Loucy (cell line): ENCODE measurements around the gene EXOG.

Experiments used
- H2AFZ ChIP-seq: fragments of 200-600 bp; sonication (generic); 2 replicates; pipeline ENCODE4 v1.6.0; 2016; ENCODE audit warnings: antibody characterized with exemption, mild to moderate bottlenecking, low read length, moderate library complexity
- H3F3A ChIP-seq: fragments of 200-600 bp; 2 replicates; pipeline ENCODE4 v1.6.0; 2016; ENCODE audit warnings: antibody characterized with exemption, low read depth, mild to moderate bottlenecking
- H3K27me3 ChIP-seq: fragments of 200-600 bp; sonication (generic); 2 replicates; pipeline ENCODE4 v1.6.1; 2014; ENCODE audit warnings: low read length, mild to moderate bottlenecking; ENCODE audit not compliant: insufficient read depth, poor library complexity, severe bottlenecking
- H3K36me3 ChIP-seq: fragments of 200-600 bp; sonication (generic); 2 replicates; pipeline ENCODE4 v1.6.1; 2016; ENCODE audit warnings: low read length; ENCODE audit not compliant: insufficient read depth
- H3K4me1 ChIP-seq: fragments of 200-600 bp; sonication (generic); 2 replicates; pipeline ENCODE4 v1.5.1; 2014; ENCODE audit warnings: low read length, mild to moderate bottlenecking; ENCODE audit not compliant: insufficient read depth, poor library complexity, severe bottlenecking
- H3K4me2 ChIP-seq: fragments of 200-600 bp; sonication (generic); 2 replicates; pipeline ENCODE4 v1.6.0; 2014; ENCODE audit warnings: antibody characterized with exemption, low read length, low read depth, mild to moderate bottlenecking; ENCODE audit not compliant: poor library complexity, severe bottlenecking
- H3K4me3 ChIP-seq: fragments of 200-600 bp; sonication (generic); 2 replicates; pipeline ENCODE4 v1.5.1; 2014; ENCODE audit warnings: low read length, mild to moderate bottlenecking, mixed read lengths; ENCODE audit not compliant: poor library complexity, severe bottlenecking
- H3K79me2 ChIP-seq: fragments of 200-600 bp; sonication (generic); 2 replicates; pipeline ENCODE4 v1.6.1; 2014; ENCODE audit warnings: low read length; ENCODE audit not compliant: insufficient read depth
- H3K9ac ChIP-seq: fragments of 200-600 bp; sonication (generic); 2 replicates; pipeline ENCODE4 v1.6.0; 2014; ENCODE audit warnings: mild to moderate bottlenecking, low read depth, low read length, moderate library complexity; ENCODE audit not compliant: poor library complexity, severe bottlenecking
- H3K9me2 ChIP-seq: fragments of 200-600 bp; sonication (generic); replicated peaks from 2 replicates; pipeline ENCODE4 v1.6.1; 2016; ENCODE audit warnings: low read depth, low read length, mixed read lengths
- H3K9me3 ChIP-seq: fragments of 200-600 bp; sonication (generic); 2 replicates; pipeline ENCODE4 v1.6.1; 2014; ENCODE audit warnings: mild to moderate bottlenecking, antibody characterized with exemption, low read length, low read depth; ENCODE audit not compliant: insufficient read depth
- H4K20me1 ChIP-seq: fragments of 200-600 bp; sonication (generic); 2 replicates; pipeline ENCODE4 v1.6.0; 2014; ENCODE audit warnings: antibody characterized with exemption, low read length, mild to moderate bottlenecking; ENCODE audit not compliant: insufficient read depth, poor library complexity, severe bottlenecking
- CTCF ChIP-seq: fragments of 200-600 bp; sonication (generic); conservative IDR thresholded peaks from 2 replicates; pipeline ENCODE4 v1.5.1; 2014; ENCODE audit warnings: mild to moderate bottlenecking, antibody characterized with exemption, low read length
- EZH2phosphoT487 ChIP-seq: fragments of 200-600 bp; IDR thresholded peaks from 2 replicates; pipeline ENCODE4 v1.6.1; 2018; ENCODE audit warnings: antibody characterized with exemption, mild to moderate bottlenecking, moderate library complexity, borderline replicate concordance

Gene EXOG

DNA sequence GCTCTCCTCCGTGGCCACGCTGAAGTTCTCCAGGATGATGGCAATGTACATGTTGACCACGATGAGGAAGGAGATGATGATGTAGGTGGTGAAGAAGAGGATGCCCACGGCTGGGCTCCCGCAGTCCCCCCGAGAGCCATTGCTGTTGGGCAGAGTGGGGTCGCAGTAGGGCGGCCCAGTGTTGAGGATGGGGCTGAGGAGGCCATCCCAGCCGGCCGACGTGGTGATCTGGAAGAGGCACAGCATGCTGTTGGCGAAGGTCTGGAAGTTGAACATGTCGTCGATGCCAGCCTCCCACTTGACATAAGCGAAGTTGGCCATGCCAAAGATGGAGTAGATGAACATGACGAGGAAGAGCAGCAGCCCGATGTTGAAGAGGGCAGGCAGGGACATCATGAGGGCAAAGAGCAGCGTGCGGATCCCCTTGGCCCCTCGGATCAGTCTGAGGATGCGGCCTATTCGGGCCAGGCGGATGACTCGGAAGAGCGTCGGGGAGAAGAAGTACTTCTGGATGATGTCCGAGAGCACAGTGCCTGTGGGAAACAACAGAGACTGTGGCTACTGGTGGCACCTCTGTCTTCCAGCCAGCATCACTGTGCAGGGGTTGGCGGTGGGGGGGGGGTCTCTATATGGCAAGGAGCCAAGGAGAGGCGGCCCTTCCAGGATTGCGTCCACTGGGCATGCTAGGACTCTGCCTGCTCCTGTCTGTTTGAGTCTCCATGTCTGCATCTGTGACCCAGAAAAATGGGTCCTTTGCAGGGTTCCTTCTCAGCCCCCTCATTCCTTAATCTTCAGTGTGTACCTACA, 55.1 kb downstream of the EXOG start:
- H3K27me3 ChIP-seq: no peaks in the 10 kb centered on the region

DNA sequence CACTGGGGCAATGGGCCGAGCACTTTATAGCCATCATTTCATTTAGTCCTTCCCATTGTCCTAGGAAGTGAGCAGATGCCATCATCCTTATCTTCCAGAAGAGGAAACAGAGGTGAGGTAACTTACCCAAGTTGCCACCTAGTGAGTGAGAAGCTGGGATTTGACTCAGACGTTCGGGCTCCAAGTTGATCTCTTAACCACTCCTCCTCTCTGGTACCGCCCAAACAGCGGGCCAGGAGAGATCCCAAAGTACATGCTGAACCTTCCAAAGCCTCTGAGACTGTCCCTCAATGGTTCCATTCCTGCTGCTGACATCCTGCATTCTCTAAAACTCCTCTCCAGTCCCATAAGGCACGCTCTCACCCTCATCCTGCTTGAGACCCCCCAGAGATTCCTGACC, 56.2 kb downstream of the EXOG start:
- Histone ChIP-seq H3K9ac (no peak overlapping the region), H4K20me1 (no peaks in the 10 kb centered on the region), H3K36me3 (no peaks in the 10 kb centered on the region), H3K9me2 (no peaks in the 10 kb centered on the region), H3K4me1 (peaks cover 19% of the 10 kb centered on the region), H3K9me3 (no peaks in the 10 kb centered on the region), H3K4me3 (no peak overlapping the region), H3K4me2 (no peak overlapping the region), H3K79me2 (no peaks in the 10 kb centered on the region), H3K27me3 (no peaks in the 10 kb centered on the region), H2AFZ (no peak overlapping the region), H3F3A (no peaks in the 10 kb centered on the region)
- no peak for TF ChIP-seq CTCF
- no peak for TF ChIP-seq EZH2phosphoT487

More for the DNA sequence above, 55.1 kb downstream of the EXOG start:
- H3K79me2 ChIP-seq: no peaks in the 10 kb centered on the region
- no peak overlapping the region for H2AFZ ChIP-seq
- H3K4me1 ChIP-seq: peaks cover 22% of the 10 kb centered on the region
- H3K4me3 ChIP-seq: no peak overlapping the region
- no peaks in the 10 kb centered on the region for H3F3A ChIP-seq
- no peaks in the 10 kb centered on the region for H3K36me3 ChIP-seq
- H3K9me2 ChIP-seq: no peaks in the 10 kb centered on the region
- TF ChIP-seq EZH2phosphoT487 (no peak), CTCF (no peak)
- H3K9me3 ChIP-seq: no peaks in the 10 kb centered on the region
- no peak overlapping the region for H3K4me2 ChIP-seq
- H3K9ac ChIP-seq: no peak overlapping the region
- no peaks in the 10 kb centered on the region for H4K20me1 ChIP-seq

DNA sequence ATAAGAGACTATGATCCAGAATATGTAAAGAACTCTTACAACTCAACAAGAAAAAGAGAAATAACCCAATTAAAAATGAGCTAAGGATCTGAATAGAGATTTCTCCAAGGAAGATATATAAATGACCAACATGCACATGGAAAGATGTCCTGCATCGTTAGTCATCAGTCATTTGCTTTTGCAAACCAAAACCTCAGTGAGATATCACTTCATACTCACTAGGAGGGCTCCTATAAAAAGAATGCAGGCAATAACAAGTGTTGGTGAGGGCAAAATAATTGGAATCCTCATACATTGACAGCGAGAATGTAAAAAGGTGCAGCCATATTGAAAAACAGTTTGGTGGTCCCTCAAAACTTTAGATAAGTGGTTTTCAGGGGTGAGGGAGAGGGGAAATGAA, 56.9 kb downstream of the EXOG start:
- no peaks in the 10 kb centered on the region for H3K27me3 ChIP-seq
- no peak overlapping the region for H3K4me3 ChIP-seq
- TF ChIP-seq CTCF: no peak
- TF ChIP-seq EZH2phosphoT487: no peak
- no peaks in the 10 kb centered on the region for H4K20me1 ChIP-seq
- no peaks in the 10 kb centered on the region for H3K9me3 ChIP-seq
- no peaks in the 10 kb centered on the region for H3F3A ChIP-seq
- no peaks in the 10 kb centered on the region for H3K79me2 ChIP-seq
- no peaks in the 10 kb centered on the region for H3K36me3 ChIP-seq
- no peak overlapping the region for H3K9ac ChIP-seq
- H2AFZ ChIP-seq: no peak overlapping the region
- H3K4me1 ChIP-seq: peaks cover 12% of the 10 kb centered on the region
- no peak overlapping the region for H3K4me2 ChIP-seq
- H3K9me2 ChIP-seq: no peaks in the 10 kb centered on the region
